Measurements from ENCODE around the gene CCL26.
"Not testable (repeated sequence)": the region's sequence is repeated elsewhere in the genome, so short reads cannot be mapped to it uniquely, and the experiment has no call there.

The CCL26 gene

GRCh38 chr7:75792567-75792966, 20.6 kb upstream of the CCL26 start:
- not testable (repeated sequence) for DNase-seq (ENCODE audit: low spot score)

- DNase-seq (ENCODE audit: low spot score) = no peak
Measured at GRCh38 chr7:75789361-75789924, 17.4 kb upstream of the CCL26 start.

DNA sequence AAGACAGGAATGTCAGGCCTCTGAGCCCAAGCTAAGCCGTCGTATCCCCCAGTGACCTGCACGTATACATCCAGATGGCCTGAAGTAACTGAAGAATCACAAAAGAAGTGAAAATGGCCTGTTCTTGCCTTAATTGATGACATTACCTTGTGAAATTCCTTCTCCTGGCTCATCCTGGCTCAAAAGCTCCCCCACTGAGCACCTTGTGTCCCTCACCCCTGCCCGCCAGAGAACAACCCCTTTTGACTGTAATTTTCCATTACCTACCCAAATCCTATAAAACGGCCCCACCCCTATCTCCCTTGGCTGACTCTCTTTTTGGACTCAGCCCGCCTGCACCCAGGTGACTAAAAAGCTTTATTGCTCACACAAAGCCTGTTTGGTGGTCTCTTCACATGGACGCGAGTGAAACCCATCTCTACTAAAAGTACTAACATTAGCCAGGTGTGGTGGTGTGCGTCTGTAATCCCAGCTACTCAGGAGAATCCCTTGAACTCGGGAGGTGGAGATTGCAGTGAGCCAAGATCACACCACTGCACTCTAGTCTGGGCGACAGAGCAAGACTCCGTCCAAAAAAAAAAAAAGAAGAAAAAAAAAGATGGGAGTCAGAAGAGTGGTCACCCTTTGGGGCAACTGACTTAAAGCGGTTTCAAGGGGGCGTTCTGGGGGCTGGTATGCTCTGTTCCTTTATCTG, 16.3 kb upstream of the CCL26 start:
- not testable (repeated sequence) for DNase-seq (ENCODE audit: low spot score)

DNA sequence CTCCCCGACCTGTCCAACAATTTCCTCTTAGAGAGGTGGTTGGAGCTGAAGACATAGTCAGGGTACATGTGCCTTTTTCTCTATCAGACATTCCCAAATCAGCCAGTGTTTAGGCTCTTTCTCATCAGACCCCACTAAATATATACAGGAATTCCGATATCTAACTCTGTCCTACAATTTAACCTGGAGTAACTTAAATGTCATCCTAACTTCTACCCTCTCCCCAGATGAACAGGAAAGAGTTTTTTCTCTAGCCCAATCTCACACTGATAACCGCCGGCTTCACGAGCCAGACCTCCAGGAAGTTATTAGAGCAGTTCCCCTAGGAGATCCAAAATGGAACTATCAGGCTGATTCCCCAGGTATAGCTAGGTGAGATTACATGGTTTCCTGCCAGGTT, 11.0 kb upstream of the CCL26 start:
- not testable (repeated sequence) for DNase-seq (ENCODE audit: low spot score)

DNA sequence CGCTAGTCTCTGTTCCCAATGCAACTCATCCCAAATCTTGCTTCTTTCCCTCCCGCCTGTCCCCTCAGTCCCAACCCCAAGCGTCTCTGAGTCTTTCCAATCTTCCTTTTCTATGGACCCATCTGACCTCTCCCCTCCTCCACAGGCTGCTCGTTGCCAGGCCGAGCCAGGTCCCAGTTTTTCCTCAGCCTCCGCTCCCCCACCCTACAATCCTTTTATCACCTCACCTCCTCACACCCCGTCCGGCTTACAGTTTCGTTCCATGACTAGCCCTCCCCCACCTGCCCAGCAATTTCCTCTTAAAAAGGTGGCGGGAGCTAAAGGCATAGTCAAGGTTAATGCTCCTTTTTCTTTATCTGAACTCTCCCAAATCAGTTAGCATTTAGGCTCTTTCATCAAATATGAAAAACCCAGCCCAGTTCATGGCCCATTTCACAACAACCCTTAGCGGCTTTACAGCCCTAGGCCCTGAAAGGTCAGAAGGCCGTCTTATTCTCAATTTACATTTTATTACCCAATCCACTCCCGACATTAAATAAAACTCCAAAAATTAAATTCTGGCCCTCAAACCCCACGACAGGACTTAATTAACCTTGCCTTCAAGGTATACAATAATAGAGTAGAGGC, 8.7 kb upstream of the CCL26 start:
- not testable (repeated sequence) for DNase-seq (ENCODE audit: low spot score)

DNA sequence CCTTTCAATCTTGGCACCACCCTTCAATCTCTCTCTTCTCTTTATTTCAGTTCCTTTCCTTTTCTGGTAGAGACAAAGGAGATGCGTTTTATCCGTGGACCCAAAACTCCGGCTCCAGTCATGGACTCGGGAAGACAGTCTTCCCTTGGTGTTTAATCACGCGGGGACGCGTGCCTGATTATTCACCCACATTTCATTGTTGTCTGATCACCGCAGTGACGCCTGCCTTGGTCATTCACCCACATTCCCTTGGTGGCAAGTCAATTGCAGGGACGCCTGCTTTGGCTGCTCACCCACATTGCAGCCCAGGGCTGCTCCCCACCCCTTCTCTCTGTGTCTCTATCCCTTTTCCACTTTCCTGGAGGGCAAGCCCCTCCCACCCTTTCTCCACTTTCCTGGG, 7.5 kb upstream of the CCL26 start:
- DNase-seq (ENCODE audit: low spot score) = not testable (repeated sequence)

DNA sequence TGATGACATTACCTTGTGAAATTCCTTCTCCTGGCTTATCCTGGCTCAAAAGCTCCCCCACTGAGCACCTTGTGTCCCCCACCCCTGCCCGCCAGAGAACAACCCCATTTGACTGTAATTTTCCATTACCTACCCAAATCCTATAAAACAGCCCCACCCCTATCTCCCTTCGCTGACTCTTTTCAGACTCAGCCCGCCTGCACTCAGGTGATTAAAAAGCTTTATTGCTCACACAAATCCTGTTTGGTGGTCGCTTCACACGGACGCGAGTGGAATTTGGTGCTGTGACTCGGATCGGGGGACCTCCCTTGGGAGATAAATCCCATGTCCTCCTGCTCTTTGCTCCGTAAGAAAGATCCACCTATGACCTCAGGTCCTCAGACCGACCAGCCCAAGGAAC, 7.0 kb upstream of the CCL26 start:
- not testable (repeated sequence) for DNase-seq (ENCODE audit: low spot score)

DNA sequence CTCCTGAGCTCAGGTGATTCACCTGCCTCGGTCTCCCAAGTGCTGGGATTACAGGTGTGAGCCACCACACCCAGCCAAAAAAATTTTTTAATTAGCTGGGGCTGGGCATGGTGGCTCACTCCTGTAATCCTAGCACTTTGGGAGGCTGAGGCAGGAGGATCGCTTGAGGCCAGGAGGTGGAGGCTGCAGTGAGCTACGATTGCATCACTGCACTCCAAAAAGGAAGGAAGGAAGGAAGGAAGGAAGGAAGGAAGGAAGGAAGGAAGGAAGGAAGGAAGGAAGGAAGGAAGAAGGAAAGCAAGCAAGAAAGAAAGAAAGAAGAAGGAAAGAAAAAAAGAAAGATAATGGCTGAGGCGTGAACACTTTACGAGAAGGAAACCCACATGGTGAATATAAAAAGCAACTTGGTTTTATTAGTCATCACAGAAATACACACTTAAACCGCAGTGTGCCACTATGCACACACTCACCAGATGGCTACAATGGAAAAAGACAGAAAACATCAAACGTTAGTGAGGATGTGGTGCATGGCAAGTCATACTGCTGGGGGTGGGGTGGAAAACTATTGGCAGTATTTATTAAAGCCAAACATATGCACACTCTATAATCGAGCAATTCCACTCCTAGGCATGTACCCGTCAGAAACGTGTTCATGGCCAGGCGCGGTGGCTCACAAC, 4.4 kb upstream of the CCL26 start:
- DNase-seq (ENCODE audit: low spot score) = no peak

DNA sequence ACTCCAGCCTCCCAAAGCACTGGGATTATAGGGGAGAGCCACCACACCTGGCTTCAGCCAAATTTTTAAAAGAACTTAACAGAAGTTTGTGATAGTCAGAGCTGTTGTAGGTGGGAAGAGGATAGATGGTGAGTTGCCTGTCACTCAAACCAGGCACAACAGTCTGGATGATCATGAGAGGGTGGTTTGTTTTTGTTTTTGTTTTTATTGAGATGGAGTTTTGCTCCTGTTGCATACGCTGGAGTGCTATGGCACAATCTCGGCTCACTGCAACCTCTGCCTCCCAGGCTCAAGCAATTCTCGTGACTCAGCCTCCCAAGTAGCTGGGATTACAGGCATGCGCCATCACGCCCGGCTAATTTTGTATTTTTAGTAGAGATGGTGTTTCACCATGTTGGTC, 1.9 kb upstream of the CCL26 start:
- DNase-seq (ENCODE audit: low spot score) = not testable (repeated sequence)

GRCh38 chr7:75771224-75771623, 787 bp downstream of the CCL26 start:
- DNase-seq (ENCODE audit: low spot score) = no peak

DNA sequence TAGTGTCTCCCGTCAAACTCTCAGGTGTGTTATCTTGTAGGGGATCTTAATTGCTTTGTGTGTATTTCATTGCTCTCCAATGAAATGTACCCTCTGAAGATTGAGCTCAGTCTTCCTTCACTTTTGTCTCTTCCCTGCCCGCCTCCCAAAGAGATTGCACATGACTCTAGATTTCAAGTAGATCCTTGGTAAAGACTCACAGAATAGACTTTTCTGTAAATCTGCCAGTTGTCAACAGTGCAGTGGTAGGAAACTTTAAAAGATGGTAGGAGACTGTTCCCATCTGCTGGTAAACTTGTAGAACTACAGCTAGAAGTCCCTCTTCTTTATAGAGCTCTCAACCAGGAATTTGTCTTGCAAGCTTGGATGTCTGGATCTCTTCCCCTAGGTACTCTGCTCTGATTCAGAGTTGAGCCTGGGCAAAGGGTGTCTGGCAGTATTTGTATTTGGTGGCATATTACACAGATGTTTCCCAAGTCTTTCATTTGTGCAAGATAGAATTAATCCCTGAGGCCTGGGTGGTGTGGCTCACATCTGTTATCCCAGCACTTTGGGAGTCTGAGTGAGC, 9.6 kb downstream of the CCL26 start:
- DNase-seq (ENCODE audit: low spot score) = peak; percentile 73

DNA sequence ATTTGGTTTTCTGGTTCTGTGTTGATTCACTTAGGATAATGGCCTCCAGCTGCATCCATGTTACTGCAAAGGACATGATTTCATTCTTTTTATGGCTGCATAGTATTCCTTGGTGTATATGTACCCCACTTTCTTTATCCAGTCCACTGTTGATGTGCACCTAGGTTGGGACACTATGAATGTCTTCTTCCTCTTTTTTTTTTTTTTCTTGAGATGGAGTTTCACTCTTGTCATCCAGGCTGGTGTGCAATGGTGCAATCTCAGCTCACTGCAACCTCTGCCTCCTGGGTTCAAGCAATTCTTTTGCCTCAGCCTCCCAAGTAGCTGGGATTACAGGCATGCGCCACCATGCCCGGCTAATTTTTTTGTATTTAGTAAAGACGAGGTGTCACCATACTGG, 10.2 kb downstream of the CCL26 start:
- not testable (repeated sequence) for DNase-seq (ENCODE audit: low spot score)

GRCh38 chr7:75758491-75758890, 13.5 kb downstream of the CCL26 start:
- no peak for DNase-seq (ENCODE audit: low spot score)

- DNase-seq (ENCODE audit: low spot score) = no peak
Measured at GRCh38 chr7:75757860-75758259, 14.2 kb downstream of the CCL26 start.

- peak; percentile 63 for DNase-seq (ENCODE audit: low spot score)
Measured at GRCh38 chr7:75756991-75757676, 14.9 kb downstream of the CCL26 start.

DNA sequence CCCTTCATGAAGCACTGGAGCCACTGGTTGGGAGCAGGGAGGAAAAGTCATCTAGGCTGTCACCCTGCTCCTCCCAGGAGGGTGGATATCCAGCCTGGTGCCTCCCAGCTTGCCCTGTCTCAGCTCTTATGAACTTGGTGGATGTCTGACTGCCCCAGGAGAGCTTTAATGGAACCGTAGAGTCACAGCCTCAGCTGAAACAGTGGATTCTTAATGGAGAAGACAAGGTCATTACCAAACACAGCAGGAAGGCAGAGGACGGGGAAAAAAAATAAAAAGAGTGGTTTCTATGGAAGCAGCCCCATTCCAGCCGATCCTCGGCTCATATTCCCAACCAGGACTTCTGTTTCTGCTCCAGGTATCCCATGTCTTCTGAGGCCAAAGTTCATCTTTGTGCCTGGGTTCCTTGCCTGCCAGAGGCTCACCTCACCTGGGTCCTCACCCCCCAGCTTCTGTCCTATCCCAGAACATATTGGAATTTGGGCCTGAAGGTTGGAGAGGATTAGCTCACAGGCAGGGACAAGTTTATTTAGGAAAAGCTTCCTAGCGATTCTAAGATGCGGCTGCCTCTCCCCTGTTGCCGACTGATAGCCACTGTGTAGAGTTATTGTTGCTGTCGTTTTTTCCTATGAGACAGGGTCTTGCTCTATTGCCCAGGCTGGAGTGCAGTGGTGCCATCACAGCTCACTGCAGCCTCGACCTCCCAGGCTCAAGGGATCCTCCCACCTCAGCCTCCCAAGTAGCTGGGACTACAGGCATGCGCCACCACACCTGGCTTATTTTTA, 15.6 kb downstream of the CCL26 start:
- DNase-seq (ENCODE audit: low spot score) = no peak

- DNase-seq (ENCODE audit: low spot score) = no peak
Measured at GRCh38 chr7:75743455-75743859, 28.6 kb downstream of the CCL26 start.

DNA sequence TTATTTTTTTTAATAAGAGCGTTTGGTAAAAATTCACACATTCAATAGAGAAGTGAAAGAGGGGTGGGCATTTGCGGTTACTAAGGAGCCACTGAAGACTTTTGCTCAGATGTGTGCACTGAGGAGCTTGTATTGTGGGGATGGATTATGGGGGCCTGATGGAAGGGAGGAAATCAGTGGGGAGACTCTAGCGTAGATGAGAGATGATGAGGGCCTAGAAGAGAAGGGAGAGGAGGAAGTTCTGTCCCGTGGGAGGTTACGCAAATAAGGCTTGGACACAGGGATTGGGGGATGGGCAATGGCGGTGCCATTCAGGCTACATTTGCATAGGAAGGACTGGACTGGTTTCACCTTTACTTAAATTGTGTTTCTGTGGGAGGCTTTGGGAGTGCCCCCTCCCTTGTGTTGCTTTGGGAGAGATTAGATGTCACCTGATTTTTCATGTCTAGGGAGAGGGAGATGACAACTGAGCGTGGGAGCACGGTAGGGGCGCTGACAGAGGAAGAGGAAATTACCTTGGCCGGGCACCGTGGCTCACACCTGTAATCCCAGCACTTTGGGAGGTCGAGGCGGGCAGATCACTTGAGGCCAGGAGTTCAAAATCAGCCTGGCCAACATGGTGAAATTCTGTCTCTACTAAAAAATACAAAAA, 31.0 kb downstream of the CCL26 start:
- DNase-seq (ENCODE audit: low spot score) = no peak

DNA sequence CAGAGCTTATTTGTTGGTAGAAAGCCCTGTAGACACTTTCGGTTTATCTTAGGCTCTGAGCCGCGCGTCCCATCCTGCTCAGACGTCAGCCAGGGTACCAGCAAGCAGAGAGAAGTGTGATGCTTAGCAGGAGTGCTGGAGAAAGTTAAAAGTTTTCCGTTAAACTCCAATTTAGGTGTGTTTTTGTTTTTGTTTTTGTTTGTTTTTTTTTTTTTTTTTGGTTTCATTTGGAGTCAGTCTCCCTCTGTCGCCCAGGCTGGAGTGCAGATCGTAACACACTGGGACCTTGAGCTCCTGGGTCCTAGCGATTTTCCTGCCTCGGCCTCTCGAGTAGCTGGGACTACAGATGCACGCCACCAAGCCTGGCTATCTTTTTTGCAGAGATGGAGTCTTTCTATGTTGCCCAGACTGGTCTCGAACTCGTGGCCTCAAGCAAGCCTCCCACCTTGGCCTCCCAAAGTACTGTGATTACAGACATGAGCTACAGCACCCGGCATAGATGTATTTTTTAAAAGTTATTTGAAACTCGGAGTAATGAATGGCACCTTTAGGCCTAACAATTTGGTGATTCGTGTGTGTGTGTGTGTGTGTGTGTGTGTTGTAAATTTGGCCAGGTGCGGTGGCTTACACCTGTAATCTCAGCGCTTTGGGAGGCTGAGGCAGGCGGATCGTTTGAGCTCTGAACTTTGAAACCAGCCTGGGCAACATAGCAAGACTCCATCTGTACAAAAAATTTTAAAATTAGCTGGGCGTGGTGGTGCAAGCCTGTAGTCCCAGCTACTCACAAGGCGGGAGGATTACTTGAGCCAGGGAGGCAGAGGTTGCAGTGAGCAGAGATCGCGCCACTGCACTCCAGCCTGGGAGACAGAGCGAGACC, 32.0 kb downstream of the CCL26 start:
- DNase-seq (ENCODE audit: low spot score) = no peak

Measured in D341Med (cell line).